Measurements from ENCODE around the gene TPPP2. TPM values are rescaled to one million over a fixed set of nuclear protein-coding genes. Genes with fewer than 3 reads are reported as not detected.

Gene TPPP2
- total RNA-seq, 4 donors from 2014 or later = 0.71 TPM; not detected in 3

GRCh38 chr14:21026988-21027315, 3.1 kb upstream of the TPPP2 start:
- intact Hi-C loops (cut with DNase I; ENCODE audit: low total_unique reads) = no loop called here
- peak in 1 of 2 donors; percentile 81 for DNase-seq (ENCODE audit: low spot score in 2 of 2)
- H3K4me3 ChIP-seq (ENCODE audit: low read depth, poor library complexity, severe bottlenecking) = no peak overlapping the region
- 56 to 65% methylated on average over 3 of the region's 3 CpGs for WGBS, 2 donors
- TF ChIP-seq CTCF (IDR thresholded peaks at IDR 0.05) (no peak), POLR2A (IDR thresholded peaks at IDR 0.05) (no peak)

- peak in 1 of 2 donors; percentile 39 for DNase-seq (ENCODE audit: low spot score in 2 of 2)
- WGBS, 2 donors = 87 to 90% methylated on average over 12 of the region's 12 CpGs
- no peak overlapping the region for H3K4me3 ChIP-seq (ENCODE audit: low read depth, poor library complexity, severe bottlenecking)
- intact Hi-C loops (cut with DNase I; ENCODE audit: low total_unique reads) = no loop called here
- no peak for TF ChIP-seq POLR2A (IDR thresholded peaks at IDR 0.05)
- TF ChIP-seq CTCF (IDR thresholded peaks at IDR 0.05) = no peak
Measured at GRCh38 chr14:21030531-21030930, 514 bp downstream of the TPPP2 start.

GRCh38 chr14:21032326-21033132, 2.5 kb downstream of the TPPP2 start:
- TF ChIP-seq POLR2A (IDR thresholded peaks at IDR 0.05) (no peak), CTCF (IDR thresholded peaks at IDR 0.05) (no peak)
- WGBS, 2 donors = 79 to 80% methylated on average over 5 of the region's 5 CpGs
- no peak overlapping the region for H3K4me3 ChIP-seq (ENCODE audit: low read depth, poor library complexity, severe bottlenecking)
- intact Hi-C loops (cut with DNase I; ENCODE audit: low total_unique reads) = no loop called here
- DNase-seq (ENCODE audit: low spot score in 2 of 2) = peak in 1 of 2 donors; percentile 75

- H3K4me3 ChIP-seq (ENCODE audit: low read depth, poor library complexity, severe bottlenecking) = no peak overlapping the region
- peak in 1 of 2 donors; percentile 65 for DNase-seq (ENCODE audit: low spot score in 2 of 2)
- 91 to 92% methylated on average over 4 of the region's 4 CpGs for WGBS, 2 donors
- intact Hi-C loops (cut with DNase I; ENCODE audit: low total_unique reads) = no loop called here
- TF ChIP-seq POLR2A (IDR thresholded peaks at IDR 0.05) = no peak
- no peak for TF ChIP-seq CTCF (IDR thresholded peaks at IDR 0.05)
Measured at GRCh38 chr14:21033133-21033698, 3.2 kb downstream of the TPPP2 start.

GRCh38 chr14:21034707-21035106, 4.7 kb downstream of the TPPP2 start, which contains the start of gene RNASE13:
Gene RNASE13 (minus strand): TSS chr14:21034807. CDS start chr14:21034288, 519 bp downstream.
- TF ChIP-seq CTCF (IDR thresholded peaks at IDR 0.05) (no peak), POLR2A (IDR thresholded peaks at IDR 0.05) (no peak)
- no peak within 1 kb of the TSS for H3K4me3 ChIP-seq (ENCODE audit: low read depth, poor library complexity, severe bottlenecking)
- WGBS, 2 donors = 72 to 84% methylated on average over 5 of the region's 5 CpGs
- no peak for DNase-seq (ENCODE audit: low spot score in 2 of 2)
- intact Hi-C loops (cut with DNase I; ENCODE audit: low total_unique reads) = no loop called here
